GM21825 (cell line): ENCODE results near the gene ADAMTSL1.
A peak's percentile ranks its signal among the peaks of the same experiment; 100 is the strongest.

Experiments
- ATAC-seq: cut with Tn5 transposase; IDR thresholded peaks from one replicate; pipeline ENCODE4 v1.9.1; 2021; ENCODE audit warnings: mild to moderate bottlenecking, moderate library complexity; ENCODE audit not compliant: unreplicated experiment

ADAMTSL1 gene, protein sequence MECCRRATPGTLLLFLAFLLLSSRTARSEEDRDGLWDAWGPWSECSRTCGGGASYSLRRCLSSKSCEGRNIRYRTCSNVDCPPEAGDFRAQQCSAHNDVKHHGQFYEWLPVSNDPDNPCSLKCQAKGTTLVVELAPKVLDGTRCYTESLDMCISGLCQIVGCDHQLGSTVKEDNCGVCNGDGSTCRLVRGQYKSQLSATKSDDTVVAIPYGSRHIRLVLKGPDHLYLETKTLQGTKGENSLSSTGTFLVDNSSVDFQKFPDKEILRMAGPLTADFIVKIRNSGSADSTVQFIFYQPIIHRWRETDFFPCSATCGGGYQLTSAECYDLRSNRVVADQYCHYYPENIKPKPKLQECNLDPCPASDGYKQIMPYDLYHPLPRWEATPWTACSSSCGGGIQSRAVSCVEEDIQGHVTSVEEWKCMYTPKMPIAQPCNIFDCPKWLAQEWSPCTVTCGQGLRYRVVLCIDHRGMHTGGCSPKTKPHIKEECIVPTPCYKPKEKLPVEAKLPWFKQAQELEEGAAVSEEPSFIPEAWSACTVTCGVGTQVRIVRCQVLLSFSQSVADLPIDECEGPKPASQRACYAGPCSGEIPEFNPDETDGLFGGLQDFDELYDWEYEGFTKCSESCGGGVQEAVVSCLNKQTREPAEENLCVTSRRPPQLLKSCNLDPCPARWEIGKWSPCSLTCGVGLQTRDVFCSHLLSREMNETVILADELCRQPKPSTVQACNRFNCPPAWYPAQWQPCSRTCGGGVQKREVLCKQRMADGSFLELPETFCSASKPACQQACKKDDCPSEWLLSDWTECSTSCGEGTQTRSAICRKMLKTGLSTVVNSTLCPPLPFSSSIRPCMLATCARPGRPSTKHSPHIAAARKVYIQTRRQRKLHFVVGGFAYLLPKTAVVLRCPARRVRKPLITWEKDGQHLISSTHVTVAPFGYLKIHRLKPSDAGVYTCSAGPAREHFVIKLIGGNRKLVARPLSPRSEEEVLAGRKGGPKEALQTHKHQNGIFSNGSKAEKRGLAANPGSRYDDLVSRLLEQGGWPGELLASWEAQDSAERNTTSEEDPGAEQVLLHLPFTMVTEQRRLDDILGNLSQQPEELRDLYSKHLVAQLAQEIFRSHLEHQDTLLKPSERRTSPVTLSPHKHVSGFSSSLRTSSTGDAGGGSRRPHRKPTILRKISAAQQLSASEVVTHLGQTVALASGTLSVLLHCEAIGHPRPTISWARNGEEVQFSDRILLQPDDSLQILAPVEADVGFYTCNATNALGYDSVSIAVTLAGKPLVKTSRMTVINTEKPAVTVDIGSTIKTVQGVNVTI (N-terminal part only)

GRCh38 chr9:18473652-18474279 is at the start of gene ADAMTSL1:
Gene ADAMTSL1 (plus strand): TSS chr9:18474153. CDS start chr9:18474233, 80 bp downstream.
- no peak for ATAC-seq

DNA sequence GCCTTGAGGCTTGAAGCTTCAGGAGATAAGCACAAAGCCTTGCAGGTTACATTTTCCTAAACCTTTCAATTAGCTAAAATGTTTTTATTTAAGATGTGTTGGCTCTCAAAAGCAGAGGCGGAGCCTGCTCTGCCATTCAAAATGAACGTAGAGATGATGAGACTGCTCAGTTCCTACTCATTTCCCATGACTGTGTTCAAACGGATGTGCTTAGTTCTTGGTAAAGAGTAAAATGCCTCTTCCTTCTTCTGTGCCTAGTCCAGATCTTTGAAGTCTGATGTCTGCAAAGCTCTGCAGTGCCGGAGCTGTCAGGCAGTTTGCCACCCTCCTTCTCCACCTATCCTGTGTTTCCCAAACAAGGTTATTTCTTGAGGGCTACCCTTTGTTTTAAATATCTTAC is 46.3 kb upstream of the ADAMTSL1 start:
- no peak for ATAC-seq

- no peak for ATAC-seq
Measured at GRCh38 chr9:18428661-18429060, 45.3 kb upstream of the ADAMTSL1 start.

DNA sequence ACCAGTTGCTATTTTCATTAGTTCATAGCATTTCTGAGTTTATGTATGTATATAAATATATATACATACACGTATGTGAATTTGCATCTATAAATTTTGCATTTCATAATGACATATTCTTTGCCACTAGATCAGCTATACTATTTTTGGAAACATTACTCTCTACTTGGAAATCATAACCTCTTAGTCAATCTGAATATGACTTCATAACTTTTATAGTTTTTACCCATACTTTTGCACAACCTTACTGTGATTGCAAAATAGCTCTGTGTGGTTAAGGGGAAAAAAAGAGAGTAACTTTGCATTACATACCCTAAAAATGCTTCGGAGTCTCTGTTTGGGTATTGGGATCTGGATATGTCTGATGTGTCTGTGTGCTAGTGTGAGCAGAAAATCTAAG is 44.9 kb upstream of the ADAMTSL1 start:
- no peak for ATAC-seq

- no peak for ATAC-seq
Measured at GRCh38 chr9:18433620-18434019, 40.3 kb upstream of the ADAMTSL1 start.

DNA sequence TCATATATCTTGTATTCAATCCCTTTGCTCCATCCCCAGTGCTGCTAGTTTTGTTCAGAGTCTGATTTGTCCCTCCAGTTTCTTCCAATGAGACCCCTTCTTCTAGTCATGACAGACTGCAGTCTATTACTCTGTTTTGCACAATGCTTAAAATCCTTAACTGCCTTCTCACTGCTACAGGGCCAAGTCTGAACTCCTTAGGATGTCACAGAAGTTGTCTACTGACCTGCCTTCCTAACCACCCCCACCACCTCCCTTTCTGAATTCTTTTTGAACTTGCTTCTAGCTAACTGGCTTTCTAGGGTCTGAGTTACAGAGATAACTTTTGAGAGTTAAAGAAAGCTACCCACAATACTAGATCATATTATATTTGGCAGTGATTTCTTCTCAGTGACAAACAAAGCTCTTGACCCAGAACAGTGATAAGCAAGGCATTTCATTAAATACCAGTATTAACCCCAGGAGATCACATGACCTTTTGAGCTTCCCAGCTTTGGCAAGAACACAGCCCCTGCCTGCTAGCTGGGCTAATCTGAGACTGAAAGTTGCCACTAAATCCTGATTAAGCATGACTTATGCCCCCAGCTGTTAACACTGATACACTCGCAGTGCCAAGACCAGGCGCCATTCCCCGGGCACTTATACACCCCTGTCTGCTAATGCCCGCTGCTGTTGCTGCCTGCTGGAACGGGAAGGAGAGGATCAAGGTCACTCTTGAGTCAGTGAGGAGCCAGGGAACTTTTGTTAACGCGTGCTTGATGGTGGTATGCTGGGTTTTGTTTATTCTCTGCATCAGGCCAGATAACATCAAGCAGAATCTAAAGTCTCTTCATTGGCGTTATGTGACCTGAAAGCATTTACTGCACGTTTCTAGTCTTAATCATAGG is 36.4 kb upstream of the ADAMTSL1 start:
- no peak for ATAC-seq

GRCh38 chr9:18438300-18438925 is 35.5 kb upstream of the ADAMTSL1 start:
- no peak for ATAC-seq

DNA sequence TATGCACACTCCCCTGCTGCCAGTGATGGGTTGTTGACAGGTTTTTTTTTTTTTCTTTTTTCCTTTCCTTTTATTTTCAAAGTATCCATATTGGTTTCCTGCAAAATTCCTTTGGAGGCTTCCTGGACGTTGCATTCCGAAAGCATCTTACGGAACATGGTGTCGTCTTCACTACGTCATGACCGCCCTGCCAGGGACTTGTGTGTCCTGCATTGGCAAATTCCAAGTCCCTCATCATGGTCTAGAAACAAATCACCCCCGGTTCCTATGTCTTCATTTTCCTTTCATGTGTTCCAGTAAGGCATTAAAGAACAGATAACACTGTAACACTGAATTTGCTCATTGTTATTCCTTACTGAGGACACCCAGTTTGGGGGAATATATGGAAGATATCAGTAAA is 35.0 kb upstream of the ADAMTSL1 start:
- no peak for ATAC-seq

- ATAC-seq, result no peak
Measured at GRCh38 chr9:18441261-18441660, 32.7 kb upstream of the ADAMTSL1 start.

DNA sequence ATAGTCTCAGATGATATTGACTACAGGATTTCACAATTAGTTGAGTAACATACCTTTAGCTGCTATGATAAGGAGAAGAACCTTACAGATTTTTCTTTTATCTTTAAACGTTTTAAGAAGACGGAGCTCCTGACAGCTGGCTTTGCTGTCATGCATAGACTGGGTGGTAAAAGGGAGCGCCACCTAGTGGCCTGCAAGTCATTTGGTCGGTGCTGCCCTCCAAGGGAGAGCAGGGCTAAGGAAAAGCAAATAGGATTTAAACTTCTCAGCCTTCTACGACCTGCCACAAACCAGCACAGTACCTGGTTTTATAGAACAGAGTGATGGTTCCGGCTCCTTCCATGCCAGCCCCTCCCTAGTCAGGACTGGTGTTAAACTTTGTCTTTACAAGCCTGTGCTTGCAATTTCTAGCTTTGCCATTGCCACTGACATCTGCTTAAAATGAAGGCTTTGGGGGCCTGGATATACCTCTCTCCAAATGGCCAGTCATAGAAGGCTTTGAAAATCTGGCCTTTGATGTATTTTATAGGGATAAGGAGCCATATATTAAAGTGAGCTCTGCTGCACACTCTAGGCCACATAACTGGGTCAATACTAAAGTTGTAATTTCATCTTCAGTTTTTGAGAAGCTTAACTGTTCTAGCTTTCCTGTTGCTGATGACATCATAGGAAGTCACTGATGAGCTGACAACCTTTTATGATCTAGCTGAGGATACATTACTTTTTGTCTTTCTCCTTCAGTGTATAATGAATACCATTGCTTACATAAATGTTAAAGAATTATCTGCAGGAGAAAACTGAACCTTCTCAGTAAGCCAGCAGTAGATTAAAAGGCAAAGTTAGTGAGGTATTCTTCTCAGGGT is 31.1 kb upstream of the ADAMTSL1 start:
- ATAC-seq, result peak; percentile 93

GRCh38 chr9:18447131-18447530 is 26.8 kb upstream of the ADAMTSL1 start:
- ATAC-seq, result no peak

DNA sequence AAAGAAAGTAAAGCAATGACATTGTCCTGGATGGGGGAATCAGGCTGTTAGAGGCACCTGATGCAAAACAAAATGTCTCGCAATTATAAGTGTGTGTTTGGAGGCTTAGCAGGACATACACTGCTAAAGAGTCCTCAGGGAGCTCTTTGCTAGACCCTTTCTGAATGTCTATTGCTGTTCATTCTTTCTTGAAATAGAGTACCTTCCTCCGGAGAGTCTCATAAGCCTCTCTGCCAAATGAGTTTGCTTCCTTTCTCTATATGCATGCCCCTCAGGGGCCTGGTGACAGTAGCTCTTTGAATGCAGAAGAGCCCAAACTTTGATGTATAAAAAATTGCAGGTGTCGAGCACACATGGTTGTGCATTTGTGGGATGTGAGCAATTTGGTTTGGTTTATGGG is 26.4 kb upstream of the ADAMTSL1 start:
- ATAC-seq, result no peak

DNA sequence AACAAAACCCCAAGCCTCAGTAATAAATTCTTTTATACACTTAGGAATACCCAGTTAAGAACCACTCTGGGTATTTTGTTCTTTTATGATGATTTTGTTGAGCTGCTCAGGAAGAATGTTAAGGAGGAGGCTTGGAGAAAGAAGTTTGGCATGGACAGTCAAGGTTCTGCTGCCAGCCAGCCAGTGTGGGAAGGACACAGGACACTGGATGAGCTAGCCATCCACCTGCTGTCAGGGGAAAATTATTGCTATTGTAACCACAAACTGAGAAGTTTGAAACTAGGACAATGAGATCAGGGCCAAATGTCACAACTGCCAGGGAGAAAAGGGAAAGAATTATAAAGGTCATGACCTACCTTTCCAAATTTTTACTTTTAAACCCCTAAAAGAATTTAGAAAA is 25.9 kb upstream of the ADAMTSL1 start:
- no peak for ATAC-seq

- no peak for ATAC-seq
Measured at GRCh38 chr9:18451406-18451805, 22.5 kb upstream of the ADAMTSL1 start.

- no peak for ATAC-seq
Measured at GRCh38 chr9:18452276-18452675, 21.7 kb upstream of the ADAMTSL1 start.

- no peak for ATAC-seq
Measured at GRCh38 chr9:18456624-18457237, 17.2 kb upstream of the ADAMTSL1 start.

GRCh38 chr9:18457510-18457909 is 16.4 kb upstream of the ADAMTSL1 start:
- ATAC-seq, result no peak
